IPS DF 19.7 (cell line): Measurements from ENCODE around the gene DNAJC5.
"Not testable (repeated sequence)": the region's sequence is repeated elsewhere in the genome, so short reads cannot be mapped to it uniquely, and the experiment has no call there.

ENCODE experiments used
- DNase-seq: peaks from one replicate; pipeline ENCODE4 v3.0.0-alpha.2; 2013; ENCODE audit warnings: low read depth, low spot score

DNAJC5 gene

GRCh38 chr20:63894358-63895201 is at the start of gene DNAJC5:
DNAJC5 (plus strand) TSS chr20:63895126; CDS start chr20:63928346, 33,220 bp downstream.
- no peak for DNase-seq

GRCh38 chr20:63846128-63846771 is 48.7 kb upstream of the DNAJC5 start:
- DNase-seq = no peak

GRCh38 chr20:63846888-63847236 is 48.1 kb upstream of the DNAJC5 start:
- DNase-seq = no peak

DNA sequence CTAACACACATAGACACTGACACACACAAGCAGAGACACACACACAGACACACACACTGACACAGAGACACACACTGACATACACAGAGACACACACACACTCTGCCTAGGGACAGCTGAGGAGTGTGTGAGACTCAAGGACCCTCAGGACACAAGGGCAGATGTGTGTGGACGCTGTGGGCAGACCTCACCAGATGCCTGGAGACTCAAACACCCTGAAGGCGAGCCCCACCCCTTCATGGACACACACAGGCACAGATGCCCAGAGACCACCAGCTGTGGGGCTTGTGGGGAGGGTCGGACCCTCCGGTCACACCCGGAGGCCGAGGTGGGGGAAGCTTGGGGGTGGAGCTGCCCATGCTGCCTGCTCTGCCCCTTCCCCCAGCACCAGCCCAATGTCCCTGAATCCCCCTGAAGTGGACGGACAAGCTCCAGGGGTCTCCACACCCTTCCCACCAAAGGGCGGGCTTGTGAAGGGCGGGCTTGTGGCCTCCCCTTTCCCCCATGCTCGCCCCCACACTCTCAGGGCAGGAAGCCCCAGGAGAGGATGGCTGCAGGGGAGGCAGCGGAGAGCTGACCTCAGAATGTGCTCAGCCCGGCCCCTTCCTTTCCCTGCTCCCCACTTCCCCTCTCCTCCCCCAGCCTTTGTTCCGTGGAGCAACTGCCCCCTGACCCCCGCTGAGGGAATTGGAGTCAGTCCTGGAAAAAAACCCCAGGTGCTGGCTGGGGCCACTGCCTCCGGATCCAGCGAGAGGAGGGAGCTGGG is 47.5 kb upstream of the DNAJC5 start:
- DNase-seq = peak; percentile 78

DNA sequence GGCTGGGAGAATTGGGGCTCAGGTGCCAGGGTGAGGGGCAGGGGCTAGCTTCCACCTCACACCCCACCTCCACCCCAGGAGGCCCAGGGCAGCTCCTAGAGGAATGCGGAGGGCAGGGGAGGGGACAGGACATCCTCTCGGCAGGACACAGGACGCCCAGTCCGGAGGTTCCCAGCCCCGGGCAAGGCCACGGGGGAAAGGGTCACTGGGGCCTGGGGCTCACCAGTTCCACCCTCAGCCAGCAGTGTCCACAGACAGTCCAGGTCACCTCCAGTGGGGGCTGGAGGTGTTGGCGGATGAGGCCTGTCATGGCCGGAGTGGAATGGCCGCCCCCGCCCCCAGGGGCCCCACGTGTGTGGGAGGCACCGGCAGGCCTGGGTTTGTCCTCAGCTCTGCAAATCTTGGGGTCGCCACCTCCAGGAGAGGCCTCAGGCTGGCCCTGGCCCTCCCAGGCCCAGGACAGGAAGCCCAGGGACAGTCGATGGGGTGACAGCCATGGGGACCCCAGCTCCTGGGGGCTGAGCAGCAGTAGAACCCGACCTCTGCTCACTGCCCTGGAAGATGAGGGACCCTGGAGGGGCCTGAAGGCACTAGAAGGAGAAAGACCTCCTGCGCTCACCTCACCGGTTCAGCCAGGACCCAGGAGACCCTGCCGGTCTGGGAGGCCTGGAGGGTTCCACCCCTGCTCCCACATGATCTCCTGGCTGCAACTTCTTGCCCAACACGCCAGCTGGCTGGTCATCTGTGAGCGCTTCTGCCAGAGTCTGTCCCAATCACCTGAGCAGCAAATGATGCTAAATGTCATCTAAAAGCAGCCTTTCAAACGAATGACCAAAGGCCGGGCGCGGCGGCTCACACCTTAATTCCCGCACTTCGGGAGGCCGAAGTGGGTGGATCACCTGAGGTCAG is 46.7 kb upstream of the DNAJC5 start:
- no peak for DNase-seq

GRCh38 chr20:63850689-63851547 is 44.0 kb upstream of the DNAJC5 start:
- no peak for DNase-seq

GRCh38 chr20:63851548-63851943 is 43.4 kb upstream of the DNAJC5 start:
- DNase-seq = not testable (repeated sequence)

GRCh38 chr20:63853733-63854068 is 41.2 kb upstream of the DNAJC5 start:
- DNase-seq = not testable (repeated sequence)

GRCh38 chr20:63854069-63854765 is 40.7 kb upstream of the DNAJC5 start:
- no peak for DNase-seq

GRCh38 chr20:63854766-63855362 is 40.1 kb upstream of the DNAJC5 start:
- no peak for DNase-seq

DNA sequence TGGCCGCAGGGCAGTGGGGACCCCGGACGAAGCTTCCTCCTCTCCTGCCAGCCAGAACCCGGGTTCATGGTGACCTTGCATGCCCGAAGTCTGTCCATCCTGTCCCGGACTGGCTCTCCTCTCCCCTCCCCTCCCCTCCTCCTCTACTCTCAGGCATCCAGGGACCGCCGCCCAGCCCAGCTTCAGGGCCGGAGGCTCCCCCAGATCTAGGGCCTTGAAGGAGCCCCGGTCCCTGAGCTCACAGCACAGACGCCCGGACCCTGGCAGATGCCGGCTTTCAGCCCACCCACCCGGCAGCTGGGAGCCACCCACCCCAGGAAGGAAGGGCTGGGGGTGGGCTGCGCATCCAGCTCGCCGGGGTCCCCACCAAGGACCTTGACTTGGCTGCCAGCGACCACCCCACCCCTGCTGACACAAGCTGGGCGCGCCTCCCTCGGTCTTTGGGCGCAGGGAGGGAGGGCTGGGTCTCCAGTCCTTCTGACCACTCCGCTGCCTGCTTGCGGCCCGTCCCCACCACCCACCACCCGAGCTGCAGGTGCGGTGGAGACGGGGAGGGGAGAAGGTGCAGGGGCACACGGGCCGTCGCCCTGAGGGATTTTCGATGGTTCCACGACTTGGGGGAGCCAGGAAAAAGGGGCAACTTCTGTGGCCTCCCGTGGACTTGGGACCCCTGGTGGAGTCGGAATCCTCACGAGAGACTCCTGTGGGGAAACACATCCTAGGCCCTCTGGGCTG is 39.4 kb upstream of the DNAJC5 start:
- no peak for DNase-seq

DNA sequence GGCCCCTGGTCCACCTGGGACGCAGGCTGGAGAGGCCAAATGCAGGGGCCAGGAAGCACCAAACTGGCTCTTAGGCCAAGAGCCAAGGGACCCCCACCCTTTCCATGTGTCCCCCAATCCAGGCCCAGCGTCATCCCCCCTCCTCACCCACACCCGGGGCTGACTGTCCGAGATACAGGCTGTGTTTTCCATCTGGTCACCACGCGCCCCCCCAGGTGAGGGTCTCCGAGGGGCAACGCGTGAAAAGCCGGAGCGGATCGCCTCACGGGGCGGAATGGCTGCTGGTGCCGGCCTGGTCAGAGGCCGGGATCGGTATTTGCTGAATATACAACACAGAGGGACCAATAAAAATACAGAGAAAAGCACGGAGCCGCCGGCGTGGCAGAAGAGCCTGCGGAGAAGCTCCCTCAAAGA is 38.8 kb upstream of the DNAJC5 start:
- DNase-seq = no peak

DNA sequence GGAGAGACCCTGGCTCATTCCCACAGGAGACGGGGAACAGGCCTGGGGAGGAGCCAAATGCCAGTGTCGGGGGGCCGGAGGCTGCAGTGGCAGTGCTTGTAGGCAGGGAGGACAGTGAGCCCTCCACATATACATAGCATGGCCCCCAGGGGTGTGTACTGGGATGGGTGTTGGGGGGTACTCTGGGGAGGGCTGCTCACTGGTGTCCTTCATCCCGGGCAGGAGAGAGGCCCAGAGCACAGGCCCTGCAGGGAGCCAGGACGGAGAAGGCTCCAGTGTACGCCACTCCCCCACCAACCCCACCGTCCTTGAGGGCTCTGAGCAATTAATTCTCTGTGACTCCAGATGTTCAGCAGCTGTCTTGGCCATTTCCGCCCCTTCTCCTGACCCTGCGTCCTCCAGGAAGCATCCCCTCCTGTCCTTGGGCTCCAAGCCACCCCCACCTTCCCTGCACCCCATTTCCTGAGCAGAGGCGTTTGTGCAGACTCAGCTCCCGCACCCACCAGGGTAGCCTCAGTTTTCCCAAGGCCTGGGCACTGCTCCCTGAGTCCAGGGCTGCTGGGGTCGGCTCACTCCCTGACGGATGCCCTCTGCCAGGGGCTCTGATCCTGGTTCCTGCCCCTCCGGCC is 37.0 kb upstream of the DNAJC5 start:
- no peak for DNase-seq

DNA sequence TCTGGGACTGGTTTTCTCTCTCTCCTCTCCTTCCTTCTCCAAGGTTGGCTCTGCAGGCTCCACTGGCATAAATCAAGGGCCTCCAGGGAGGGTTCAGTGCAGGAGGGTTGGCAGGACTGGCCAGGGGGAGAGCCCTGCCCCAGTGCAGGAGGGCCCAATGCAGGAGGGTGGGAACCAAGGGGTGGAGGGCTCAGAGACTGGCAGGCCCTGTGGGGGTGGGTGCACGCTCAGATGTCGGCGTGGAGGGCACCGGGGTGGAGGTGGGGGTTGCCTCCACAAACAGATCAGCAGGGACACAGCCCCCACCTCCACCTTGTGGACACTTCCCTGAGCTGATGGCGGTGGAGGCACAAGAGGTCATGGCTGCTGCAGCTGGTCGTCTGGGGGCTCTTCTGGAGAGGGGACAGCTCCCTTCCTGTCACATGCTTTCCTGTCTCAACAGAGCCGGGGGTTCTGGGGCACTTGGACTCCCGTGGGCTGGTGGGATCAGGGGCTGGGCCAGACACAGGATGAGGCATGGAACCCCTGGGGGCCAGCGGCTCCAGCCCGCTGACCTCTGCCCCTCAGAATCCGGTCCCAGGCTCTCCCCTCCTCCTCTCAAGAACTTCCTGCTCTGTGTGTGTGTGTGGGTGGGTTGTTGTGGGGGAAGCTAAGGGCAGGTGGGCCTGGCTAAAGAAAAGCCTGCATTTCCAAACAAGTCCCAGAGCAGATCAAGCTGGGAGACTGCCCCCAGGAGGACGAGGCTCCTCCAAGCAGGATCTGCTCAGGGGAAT is 36.3 kb upstream of the DNAJC5 start:
- DNase-seq = no peak

- DNase-seq = no peak
Observed at GRCh38 chr20:63859166-63859699, 35.7 kb upstream of the DNAJC5 start.

- DNase-seq = no peak
Observed at GRCh38 chr20:63860325-63861051, 34.4 kb upstream of the DNAJC5 start.
